ENCODE measurements around the gene GFRA4.

The GFRA4 gene

GRCh38 chr20:3652676-3653596, 10.3 kb downstream of the GFRA4 start:
- DNase-seq (ENCODE audit: low spot score) = no peak

GRCh38 chr20:3652221-3652620, 11.0 kb downstream of the GFRA4 start:
- DNase-seq (ENCODE audit: low spot score) = no peak

GRCh38 chr20:3651204-3651962, 11.8 kb downstream of the GFRA4 start:
- no peak for DNase-seq (ENCODE audit: low spot score)

GRCh38 chr20:3648951-3649350, 14.2 kb downstream of the GFRA4 start:
- no peak for DNase-seq (ENCODE audit: low spot score)

GRCh38 chr20:3647473-3647872, 15.7 kb downstream of the GFRA4 start:
- DNase-seq (ENCODE audit: low spot score) = no peak

GRCh38 chr20:3646651-3647050, 16.5 kb downstream of the GFRA4 start:
- DNase-seq (ENCODE audit: low spot score) = no peak

- DNase-seq (ENCODE audit: low spot score) = peak; percentile 60
These were observed 17.1 kb downstream of the GFRA4 start for GRCh38 chr20:3646067-3646440.

- no peak for DNase-seq (ENCODE audit: low spot score)
These were observed 17.7 kb downstream of the GFRA4 start for GRCh38 chr20:3645309-3646066.

- no peak for DNase-seq (ENCODE audit: low spot score)
These were observed 22.9 kb downstream of the GFRA4 start for GRCh38 chr20:3640259-3640658.

- no peak for DNase-seq (ENCODE audit: low spot score)
These were observed 27.9 kb downstream of the GFRA4 start for GRCh38 chr20:3635346-3635745.

GRCh38 chr20:3633913-3634478, 29.2 kb downstream of the GFRA4 start:
- no peak for DNase-seq (ENCODE audit: low spot score)

GRCh38 chr20:3632311-3633004, 30.7 kb downstream of the GFRA4 start:
- no peak for DNase-seq (ENCODE audit: low spot score)

GRCh38 chr20:3631534-3631933, 31.7 kb downstream of the GFRA4 start:
- no peak for DNase-seq (ENCODE audit: low spot score)

GRCh38 chr20:3630429-3630828, 32.8 kb downstream of the GFRA4 start:
- DNase-seq (ENCODE audit: low spot score) = no peak

- no peak for DNase-seq (ENCODE audit: low spot score)
These were observed 33.3 kb downstream of the GFRA4 start for GRCh38 chr20:3629893-3630292.

- DNase-seq (ENCODE audit: low spot score) = no peak
These were observed 34.5 kb downstream of the GFRA4 start for GRCh38 chr20:3628502-3629314.

GRCh38 chr20:3627476-3627875, 35.7 kb downstream of the GFRA4 start:
- no peak for DNase-seq (ENCODE audit: low spot score)

- DNase-seq (ENCODE audit: low spot score) = no peak
These were observed 40.8 kb downstream of the GFRA4 start for GRCh38 chr20:3622406-3622805.

GRCh38 chr20:3621111-3621510, 42.1 kb downstream of the GFRA4 start:
- no peak for DNase-seq (ENCODE audit: low spot score)

GRCh38 chr20:3616250-3616649, 46.9 kb downstream of the GFRA4 start:
- no peak for DNase-seq (ENCODE audit: low spot score)
